Right lobe of liver (tissue), 6 donors: ENCODE data around the gene TOX3. TPM values are rescaled to one million over a fixed set of nuclear protein-coding genes. Genes with fewer than 3 reads are reported as not detected.

Experiments used
- ATAC-seq, 4 donors: fragments of 200-7000 bp; cut with Tn5 transposase; one replicate each; pipeline ENCODE4 v1.9.1; 2020; ENCODE audit warnings: mild to moderate bottlenecking in 4 of 4, moderate library complexity in 4 of 4
- DNase-seq, 3 donors: peaks; one replicate each; pipeline ENCODE4 v3.0.0-alpha.2; 2020
- H3K27ac ChIP-seq, 3 donors: fragments of 200-600 bp; one replicate each; pipeline ENCODE4 v1.8.0; 2022
- H3K27me3 ChIP-seq, 2 donors: fragments of 200-600 bp; one replicate each; pipeline ENCODE4 v1.8.0; 2022
- H3K36me3 ChIP-seq, 4 donors: fragments of 200-600 bp; sonication (generic) in 1 of 4; one replicate each; pipeline versions ENCODE4 v1.5.1 to v1.8.0; 2017 to 2022; ENCODE audit warnings: control low read depth in 1 of 4
- H3K4me1 ChIP-seq, 4 donors: fragments of 200-600 bp; sonication (generic) in 1 of 4; one replicate each; pipeline versions ENCODE4 v1.5.1 to v1.8.0; 2017 to 2022; ENCODE audit warnings: control low read depth in 1 of 4
- H3K4me3 ChIP-seq, 3 donors: fragments of 200-600 bp; one replicate each; pipeline ENCODE4 v1.8.0; 2022
- H3K9me3 ChIP-seq, 4 donors: fragments of 200-600 bp; sonication (generic) in 1 of 4; one replicate each; pipeline versions ENCODE4 v1.5.1 to v1.8.0; 2017 to 2022; ENCODE audit warnings: control low read depth in 1 of 4
- CTCF ChIP-seq, 4 donors: fragments of 200-600 bp in 3 of 4; fragments of 450-650 bp in 1 of 4; IDR thresholded peaks; one replicate each; pipeline versions ENCODE4 v1.5.1 to v1.8.0; 2016 to 2022; ENCODE audit warnings: antibody characterized with exemption in 4 of 4, mild to moderate bottlenecking in 2 of 4
- POLR2A ChIP-seq: fragments of 450-650 bp; IDR thresholded peaks from one replicate; pipeline ENCODE4 v1.6.1; 2017; ENCODE audit warnings: antibody characterized with exemption, mild to moderate bottlenecking
- WGBS: methylation state at CpG from one replicate; pipeline ENCODE4 v1.1.6; 2018; ENCODE audit warnings: low coverage, low lambda C conversion rate; ENCODE audit not compliant: insufficient coverage; ENCODE audit errors: missing lambda C conversion rate; 5-methylcytosine and 5-hydroxymethylcytosine counted together
- intact Hi-C, 2 donors: fragments of 100-400 bp; cut with DNase I; formaldehyde crosslinking; loops; one replicate each; pipeline versions ENCODE4 v1.11.2 to v1.14.1; 2022
- total RNA-seq, 6 experiments: library from RNA; depleted of rRNA in 2 of 6; stranded (reverse); fragments of >200 nt in 2 of 6; fragmentation: NEBNext Ultra II Directional in 3 of 6; extraction: Animal tissue kit (Norgen Biotek cat#: 25700) in 3 of 6; gene quantifications; one replicate each; pipeline versions ENCODE4 v1.1.0 to v1.2.4, GENCODE V29; 2016 to 2023
- donor health status: DM: no; HTN: yes; CAD: no.
- donor health status: DM: no; HTN: no; CAD: no.
- donor health status: DM: no; HTN: no; CAD: no.
- donor health status: DM: no; HTN: yes; CAD: no.
- donor health status: DM: no; HTN: yes; CAD: no.

The TOX3 gene
- total RNA-seq, 6 experiments from 2014 or later: 0.92 to 5.8 (median 3.6) TPM

- no peak overlapping the region for H3K4me3 ChIP-seq
- no peaks in the 10 kb centered on the region for H3K27me3 ChIP-seq
- no peak for TF ChIP-seq POLR2A
- no peak for TF ChIP-seq CTCF (IDR thresholded peaks at IDR 0.05)
- no peaks in the 10 kb centered on the region for H3K36me3 ChIP-seq
- WGBS: 63% methylated on average over 3 of the region's 3 CpGs
- intact Hi-C loops: no loop called here
- H3K4me1 ChIP-seq: peaks cover 0 to 25% (median 8%) of the 10 kb centered on the region in 4 donors
- DNase-seq: no peak
- ATAC-seq: no peak
- no peaks in the 10 kb centered on the region for H3K9me3 ChIP-seq
- H3K27ac ChIP-seq: no peak overlapping the region
Measured at GRCh38 chr16:52411011-52411410, 135.9 kb downstream of the TOX3 start.

GRCh38 chr16:52408191-52408845 lies 138.6 kb downstream of the TOX3 start:
- ATAC-seq (peak; percentile 90 to 96 (median 93)), DNase-seq (no peak)
- no peak for TF ChIP-seq POLR2A
- TF ChIP-seq CTCF (IDR thresholded peaks at IDR 0.05): peak in 1 of 4 donors; percentile 1
- H3K27ac ChIP-seq: peak overlapping the region in 2 of 3 donors; percentile 66 to 86
- intact Hi-C loops: loop anchor here in 1 of 2 donors (5.0 kb wide), 1 partner anchor 111 kb away; no protein-coding TSS in a partner anchor
- no peaks in the 10 kb centered on the region for H3K9me3 ChIP-seq
- H3K4me1 ChIP-seq: peaks cover 0 to 25% (median 8%) of the 10 kb centered on the region in 4 donors
- H3K36me3 ChIP-seq: no peaks in the 10 kb centered on the region
- 67% methylated on average over 1 of the region's 1 CpG for WGBS
- no peaks in the 10 kb centered on the region for H3K27me3 ChIP-seq
- no peak overlapping the region for H3K4me3 ChIP-seq

GRCh38 chr16:52407778-52408177 lies 139.2 kb downstream of the TOX3 start:
- TF ChIP-seq CTCF (IDR thresholded peaks at IDR 0.05) (no peak), POLR2A (no peak)
- H3K4me3 ChIP-seq: no peak overlapping the region
- WGBS: 13% methylated on average over 1 of the region's 1 CpG
- DNase-seq: no peak
- no peaks in the 10 kb centered on the region for H3K36me3 ChIP-seq
- peak in 2 of 4 donors; percentile 7 to 68 for ATAC-seq
- H3K27me3 ChIP-seq: no peaks in the 10 kb centered on the region
- intact Hi-C loops: loop anchor here in 1 of 2 donors (5.0 kb wide), 1 partner anchor 110 kb away; no protein-coding TSS in a partner anchor
- H3K27ac ChIP-seq: peak overlapping the region in 2 of 3 donors; percentile 66 to 86
- H3K9me3 ChIP-seq: no peaks in the 10 kb centered on the region
- H3K4me1 ChIP-seq: peaks cover 0 to 25% (median 8%) of the 10 kb centered on the region in 4 donors

GRCh38 chr16:52405441-52405840 lies 141.5 kb downstream of the TOX3 start:
- DNase-seq (no peak), ATAC-seq (no peak)
- TF ChIP-seq CTCF (IDR thresholded peaks at IDR 0.05) (no peak), POLR2A (no peak)
- no peaks in the 10 kb centered on the region for H3K36me3 ChIP-seq
- H3K27ac ChIP-seq: no peak overlapping the region
- H3K27me3 ChIP-seq: no peaks in the 10 kb centered on the region
- no peaks in the 10 kb centered on the region for H3K9me3 ChIP-seq
- H3K4me3 ChIP-seq: no peak overlapping the region
- 82% methylated on average over 1 of the region's 1 CpG for WGBS
- intact Hi-C loops: loop anchor here in 1 of 2 donors (5.0 kb wide), 1 partner anchor 108 kb away; no protein-coding TSS in a partner anchor
- H3K4me1 ChIP-seq: peaks cover 0 to 25% (median 8%) of the 10 kb centered on the region in 4 donors
